ENCODE results near the gene SIRT7.

DNA sequence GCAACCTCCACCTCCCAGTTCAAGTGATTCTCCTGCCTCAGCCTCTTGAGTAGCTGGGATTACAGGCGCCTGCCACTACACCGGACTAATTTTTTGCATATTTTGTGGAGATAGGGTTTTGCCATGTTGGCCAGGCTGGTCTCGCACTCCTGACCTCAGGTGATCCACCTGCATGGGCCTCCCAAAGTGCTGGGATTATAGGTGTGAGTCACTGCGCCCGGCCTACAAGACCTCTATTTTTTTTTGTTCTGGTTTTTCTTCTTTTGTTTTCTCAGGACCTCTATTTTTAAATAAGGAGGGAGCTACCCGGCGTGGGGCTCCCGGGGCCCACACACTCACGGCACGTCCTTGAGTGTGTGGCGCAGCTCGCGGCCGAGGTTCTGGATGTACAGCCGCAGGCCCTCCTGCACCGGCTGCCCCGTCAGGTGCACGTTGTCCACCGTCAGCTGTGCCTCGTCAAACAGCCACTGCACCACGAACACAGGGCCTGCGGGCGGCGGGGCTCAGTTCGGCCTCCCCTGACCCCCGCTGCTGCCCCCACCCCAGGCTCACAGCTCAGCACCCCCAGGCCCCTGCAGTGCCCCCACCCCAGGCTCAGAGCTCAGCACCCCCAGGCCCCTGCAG lies 37.2 kb upstream of the SIRT7 start:
- TF ChIP-seq CEBPB (IDR thresholded peaks at IDR 0.05) (no peak), EP300 (IDR thresholded peaks at IDR 0.05; ENCODE audit: borderline replicate concordance) (no peak), RAD21 (IDR thresholded peaks at IDR 0.05; ENCODE audit: low read depth) (no peak)
- TF ChIP-seq, protein P1, sequence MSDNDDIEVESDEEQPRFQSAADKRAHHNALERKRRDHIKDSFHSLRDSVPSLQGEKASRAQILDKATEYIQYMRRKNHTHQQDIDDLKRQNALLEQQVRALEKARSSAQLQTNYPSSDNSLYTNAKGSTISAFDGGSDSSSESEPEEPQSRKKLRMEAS (IDR thresholded peaks at IDR 0.05): no peak

All from Ishikawa (cell line).